Stimulated activated CD8-positive, alpha-beta memory T cell treated with anti-CD3 and anti-CD28 coated beads, Interleukin-15, amount 100 ng/mL, for 48 hours (primary cell): ENCODE measurements around the gene CSNK1A1L.
"Not testable (repeated sequence)": the region's sequence is repeated elsewhere in the genome, so short reads cannot be mapped to it uniquely, and the experiment has no call there.

Source experiments
- DNase-seq, 2 donors: peaks; one replicate each; pipeline ENCODE4 v3.0.0-alpha.2; 2020; ENCODE audit warnings: low read depth in 2 of 2

Gene CSNK1A1L

GRCh38 chr13:37058910-37059847, 46.3 kb downstream of the CSNK1A1L start, which contains the start of gene SUPT20H:
TSS of gene SUPT20H (minus strand) at chr13:37059688. CDS start at chr13:37051490, 8,198 bp downstream.
- peak; percentile 91 for DNase-seq

- DNase-seq, result not testable (repeated sequence)
Observed at GRCh38 chr13:37056228-37056627, 49.2 kb downstream of the CSNK1A1L start.
